ENCODE data around the gene WDR11.

GRCh38 chr10:120802935-120803334 is 48.2 kb upstream of the WDR11 start:
- no peak for TF ChIP-seq POLR2A (IDR thresholded peaks at IDR 0.05)
- TF ChIP-seq, protein P1, sequence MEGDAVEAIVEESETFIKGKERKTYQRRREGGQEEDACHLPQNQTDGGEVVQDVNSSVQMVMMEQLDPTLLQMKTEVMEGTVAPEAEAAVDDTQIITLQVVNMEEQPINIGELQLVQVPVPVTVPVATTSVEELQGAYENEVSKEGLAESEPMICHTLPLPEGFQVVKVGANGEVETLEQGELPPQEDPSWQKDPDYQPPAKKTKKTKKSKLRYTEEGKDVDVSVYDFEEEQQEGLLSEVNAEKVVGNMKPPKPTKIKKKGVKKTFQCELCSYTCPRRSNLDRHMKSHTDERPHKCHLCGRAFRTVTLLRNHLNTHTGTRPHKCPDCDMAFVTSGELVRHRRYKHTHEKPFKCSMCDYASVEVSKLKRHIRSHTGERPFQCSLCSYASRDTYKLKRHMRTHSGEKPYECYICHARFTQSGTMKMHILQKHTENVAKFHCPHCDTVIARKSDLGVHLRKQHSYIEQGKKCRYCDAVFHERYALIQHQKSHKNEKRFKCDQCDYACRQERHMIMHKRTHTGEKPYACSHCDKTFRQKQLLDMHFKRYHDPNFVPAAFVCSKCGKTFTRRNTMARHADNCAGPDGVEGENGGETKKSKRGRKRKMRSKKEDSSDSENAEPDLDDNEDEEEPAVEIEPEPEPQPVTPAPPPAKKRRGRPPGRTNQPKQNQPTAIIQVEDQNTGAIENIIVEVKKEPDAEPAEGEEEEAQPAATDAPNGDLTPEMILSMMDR (IDR thresholded peaks at IDR 0.05) = no peak
- TF ChIP-seq POLR2AphosphoS5 (IDR thresholded peaks at IDR 0.05) = no peak
